ENCODE measurements around the gene ELN.

The ELN gene

GRCh38 chr7:74093671-74094223 is 65.8 kb downstream of the ELN start:
- DNase-seq (ENCODE audit: low read depth), result no peak

DNA sequence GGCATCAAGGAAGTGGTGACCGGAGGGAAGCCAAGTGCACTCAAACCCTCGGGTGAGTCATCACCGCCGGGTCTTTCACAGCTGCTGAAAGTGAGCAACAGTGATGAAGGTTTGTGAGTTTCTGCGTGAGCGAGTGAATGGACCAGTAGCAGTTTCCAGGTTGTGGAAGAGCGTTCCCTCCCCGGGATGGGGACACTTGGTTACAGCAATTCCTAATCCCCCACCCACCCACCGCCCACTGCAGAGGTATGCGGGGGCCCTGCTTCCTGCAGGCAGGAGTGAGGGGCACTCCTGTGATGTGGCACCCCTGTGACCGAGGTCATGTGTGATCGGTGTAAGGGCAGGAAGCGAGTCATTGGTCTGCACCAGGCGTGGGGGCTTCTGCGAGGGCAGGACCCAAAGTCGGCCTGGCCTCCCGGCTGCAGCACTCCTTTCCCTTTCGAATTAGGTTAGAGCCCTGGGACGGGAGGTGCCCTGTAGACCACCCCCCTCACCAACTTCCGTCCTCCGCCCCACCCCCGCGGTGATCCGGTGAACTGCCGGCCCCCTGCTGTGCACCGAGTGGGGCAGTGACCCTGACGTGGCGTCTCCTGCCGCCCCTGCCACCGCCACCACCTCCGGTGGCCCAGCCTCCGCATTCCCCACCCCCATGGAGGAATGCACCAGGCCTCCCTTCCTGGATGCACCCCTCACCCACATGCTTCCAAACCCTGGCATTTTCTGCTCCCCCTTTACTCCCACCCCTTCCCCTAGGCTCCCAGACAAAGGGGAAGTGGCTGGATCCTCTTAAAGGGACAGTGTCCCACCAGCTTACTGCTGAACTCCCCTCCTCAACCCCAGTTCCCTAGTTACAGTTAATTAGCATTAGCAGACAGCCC is 66.5 kb downstream of the ELN start:
- DNase-seq (ENCODE audit: low read depth), result peak; percentile 54

DNA sequence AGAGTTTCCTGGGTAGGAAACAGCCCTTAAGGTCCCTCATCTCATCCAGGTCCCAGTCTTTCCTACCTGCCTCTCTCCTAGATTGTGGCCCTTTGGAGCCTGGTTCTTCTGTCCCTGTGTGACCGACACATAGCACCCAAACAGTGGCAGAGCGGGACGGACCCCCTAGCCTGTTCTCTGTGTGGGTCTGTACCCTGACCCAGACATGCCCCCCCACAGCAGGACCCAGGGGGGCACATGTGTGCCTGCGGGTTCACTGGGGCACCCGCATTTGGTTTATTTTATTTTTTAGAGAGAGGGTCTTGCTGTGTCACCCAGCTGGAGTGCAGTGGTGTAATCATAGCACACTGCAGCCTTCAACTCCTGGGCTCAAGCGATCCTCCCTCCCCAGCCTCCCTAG is 67.2 kb downstream of the ELN start:
- no peak for DNase-seq (ENCODE audit: low read depth)

- no peak for DNase-seq (ENCODE audit: low read depth)
Observed at GRCh38 chr7:74097937-74098614, 70.1 kb downstream of the ELN start.

DNA sequence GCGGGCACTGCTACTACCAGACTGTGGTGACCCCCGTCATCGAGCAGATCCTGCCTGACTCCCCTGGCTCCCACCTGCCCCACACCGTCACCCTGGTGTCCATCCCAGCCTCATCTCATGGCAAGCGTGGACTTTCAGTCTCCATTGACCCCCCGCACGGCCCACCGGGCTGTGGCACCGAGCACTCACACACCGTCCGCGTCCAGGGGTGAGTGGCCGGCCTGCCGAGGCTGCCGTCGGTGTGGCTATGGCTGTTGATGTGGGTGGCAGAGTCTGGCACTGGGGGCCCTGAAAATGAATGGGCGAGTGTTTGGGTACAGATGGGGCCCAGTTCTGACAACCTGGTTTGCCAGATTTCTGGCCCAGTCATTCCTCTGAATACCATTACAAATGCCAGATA is 71.1 kb downstream of the ELN start:
- no peak for DNase-seq (ENCODE audit: low read depth)

DNA sequence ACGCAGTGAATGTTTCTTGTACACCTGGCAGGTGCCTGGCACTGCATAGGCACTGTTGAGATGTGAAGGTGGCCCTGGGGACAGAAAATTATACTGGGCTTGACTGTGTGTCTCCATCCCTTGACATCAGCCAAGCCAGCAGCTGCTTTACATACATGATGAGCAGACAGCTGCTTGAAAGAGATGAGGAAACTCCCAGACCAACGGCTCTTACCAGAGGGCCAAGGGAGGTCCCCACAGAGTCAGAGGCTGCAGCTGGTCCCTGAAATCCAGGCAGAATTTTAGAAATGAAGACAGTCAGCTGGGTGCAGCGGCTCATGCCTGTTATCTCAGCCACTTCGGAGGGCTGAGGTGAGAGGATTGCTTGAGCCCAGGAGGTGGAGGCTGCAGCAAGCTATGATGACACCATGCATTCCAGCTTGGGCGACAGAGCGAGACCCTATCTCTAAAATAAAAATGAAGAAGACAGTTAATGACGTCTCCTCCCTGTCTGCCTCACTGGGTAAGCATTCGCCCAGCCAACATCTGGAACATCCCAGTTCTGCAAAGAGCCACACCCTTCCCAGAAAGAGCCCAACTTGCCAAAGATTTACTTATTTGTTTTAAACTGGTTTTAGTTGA is 73.2 kb downstream of the ELN start:
- DNase-seq (ENCODE audit: low read depth), result no peak

- DNase-seq (ENCODE audit: low read depth), result no peak
Observed at GRCh38 chr7:74103219-74103772, 75.3 kb downstream of the ELN start.

GRCh38 chr7:74104702-74105101 is 76.7 kb downstream of the ELN start:
- no peak for DNase-seq (ENCODE audit: low read depth)

GRCh38 chr7:74105992-74106391 is 78.0 kb downstream of the ELN start:
- DNase-seq (ENCODE audit: low read depth), result no peak

- DNase-seq (ENCODE audit: low read depth), result no peak
Observed at GRCh38 chr7:74106846-74107245, 78.9 kb downstream of the ELN start.

DNA sequence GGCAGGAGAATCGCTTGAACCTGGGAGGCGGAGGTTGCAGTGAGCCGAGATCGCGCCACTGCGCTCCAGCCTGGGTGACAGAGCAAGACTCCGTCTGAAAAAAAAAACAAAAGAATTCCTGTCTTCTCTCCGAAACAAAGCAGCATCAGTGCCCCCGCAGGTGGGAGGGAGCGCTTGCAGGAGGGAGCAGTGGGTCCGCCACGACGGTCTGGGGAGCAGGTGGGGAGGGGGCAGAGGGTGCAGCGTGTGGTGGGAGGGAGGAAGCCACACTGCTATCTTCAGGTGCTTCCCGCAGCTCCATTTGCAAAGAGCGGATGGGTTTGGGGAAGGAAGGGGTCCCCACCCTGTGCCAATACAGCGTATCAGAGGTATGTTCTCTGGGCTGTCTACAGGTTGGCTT is 87.4 kb downstream of the ELN start:
- no peak for DNase-seq (ENCODE audit: low read depth)

GRCh38 chr7:74116356-74116755 is 88.4 kb downstream of the ELN start:
- DNase-seq (ENCODE audit: low read depth), result no peak

Data from stimulated activated CD8-positive, alpha-beta memory T cell treated with anti-CD3 and anti-CD28 coated beads, Interleukin-7, amount 100 ng/mL, for 24 hours (primary cell).